GM13976 (cell line): Measurements from ENCODE around the gene PPP1R9A.

Source experiments
- DNase-seq: peaks from one replicate; pipeline ENCODE4 v3.0.0; 2012; ENCODE audit warnings: low spot score
- in situ Hi-C: fragments of 300-500 bp; cut with MboI; formaldehyde crosslinking; loops from one replicate; pipeline ENCODE4 v1.12.0; 2022; ENCODE audit warnings: low sequenced_read_pairs, mixed read lengths, inconsistent platforms; ENCODE audit not compliant: unreplicated experiment
- TF ChIP-seq, protein P1 (sequence below): IDR thresholded peaks from 2 replicates; pipeline ENCODE4 v1.5.1; 2012; ENCODE audit warnings: borderline replicate concordance, mild to moderate bottlenecking; ENCODE audit not compliant: insufficient read depth; ENCODE audit errors: extremely low read depth, missing control alignments, control extremely low read depth

Gene PPP1R9A

GRCh38 chr7:95312561-95312960, 405.2 kb downstream of the PPP1R9A start:
- TF ChIP-seq, protein P1, sequence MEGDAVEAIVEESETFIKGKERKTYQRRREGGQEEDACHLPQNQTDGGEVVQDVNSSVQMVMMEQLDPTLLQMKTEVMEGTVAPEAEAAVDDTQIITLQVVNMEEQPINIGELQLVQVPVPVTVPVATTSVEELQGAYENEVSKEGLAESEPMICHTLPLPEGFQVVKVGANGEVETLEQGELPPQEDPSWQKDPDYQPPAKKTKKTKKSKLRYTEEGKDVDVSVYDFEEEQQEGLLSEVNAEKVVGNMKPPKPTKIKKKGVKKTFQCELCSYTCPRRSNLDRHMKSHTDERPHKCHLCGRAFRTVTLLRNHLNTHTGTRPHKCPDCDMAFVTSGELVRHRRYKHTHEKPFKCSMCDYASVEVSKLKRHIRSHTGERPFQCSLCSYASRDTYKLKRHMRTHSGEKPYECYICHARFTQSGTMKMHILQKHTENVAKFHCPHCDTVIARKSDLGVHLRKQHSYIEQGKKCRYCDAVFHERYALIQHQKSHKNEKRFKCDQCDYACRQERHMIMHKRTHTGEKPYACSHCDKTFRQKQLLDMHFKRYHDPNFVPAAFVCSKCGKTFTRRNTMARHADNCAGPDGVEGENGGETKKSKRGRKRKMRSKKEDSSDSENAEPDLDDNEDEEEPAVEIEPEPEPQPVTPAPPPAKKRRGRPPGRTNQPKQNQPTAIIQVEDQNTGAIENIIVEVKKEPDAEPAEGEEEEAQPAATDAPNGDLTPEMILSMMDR, result no peak
- DNase-seq, result no peak
- in situ Hi-C loops, result no loop called here

DNA sequence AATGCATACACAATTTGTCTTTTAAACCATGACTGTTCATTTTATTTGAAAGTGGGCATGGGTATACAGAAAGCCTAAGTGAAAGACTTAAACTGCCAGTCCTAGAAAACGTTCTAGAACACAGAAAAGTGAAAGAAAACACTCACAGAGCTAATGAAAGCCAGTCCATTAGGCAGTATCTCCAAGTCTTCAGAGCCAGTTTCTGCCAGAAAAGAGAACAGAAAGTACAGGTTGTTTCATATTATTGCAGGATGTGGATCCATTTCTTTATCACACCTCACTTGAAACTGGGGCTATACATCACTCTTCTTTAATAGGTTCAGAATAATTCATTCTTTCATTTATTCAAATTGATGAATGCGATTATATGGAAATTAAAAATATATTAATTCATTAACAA, 409.2 kb downstream of the PPP1R9A start:
- TF ChIP-seq, protein P1, result no peak
- DNase-seq, result no peak
- in situ Hi-C loops, result no loop called here

DNA sequence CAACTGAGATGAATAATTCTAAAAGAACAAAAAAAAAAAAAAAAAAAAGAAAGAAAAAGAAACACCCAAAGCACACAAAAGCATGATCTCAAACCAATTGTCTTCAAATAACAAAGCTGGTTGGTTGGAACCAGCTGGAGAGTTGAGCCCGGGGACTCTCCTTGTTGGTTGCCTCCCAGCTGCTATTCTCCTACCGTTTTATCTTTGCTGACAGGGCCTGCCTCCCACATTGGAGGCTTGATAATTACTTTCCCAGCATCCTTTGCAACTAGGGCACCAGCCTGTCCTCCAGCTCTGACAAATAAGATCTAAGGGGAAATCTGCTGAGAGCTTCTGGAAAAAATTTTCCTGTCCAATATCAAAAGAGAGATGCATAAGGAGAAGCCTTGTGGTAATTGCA, 410.2 kb downstream of the PPP1R9A start:
- no peak for DNase-seq
- in situ Hi-C loops, result no loop called here
- TF ChIP-seq, protein P1, result no peak

DNA sequence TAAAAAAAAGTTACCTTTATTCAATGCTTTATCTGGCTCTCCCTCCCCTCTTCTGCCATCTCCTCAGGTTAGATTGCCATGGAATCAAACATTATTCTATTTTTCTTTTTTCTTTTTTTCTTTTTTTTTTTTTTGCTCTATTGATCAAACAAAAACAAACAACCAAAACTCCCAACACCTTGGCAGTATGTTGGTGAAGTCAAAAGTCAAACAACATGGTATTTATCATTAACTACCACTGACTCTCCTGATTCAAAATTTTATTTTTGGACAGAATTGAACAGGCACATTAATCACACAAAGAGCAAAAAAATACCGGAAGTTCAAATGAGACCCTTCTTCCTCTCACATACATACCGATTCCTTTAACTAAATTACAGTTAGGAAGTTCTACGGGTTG, 410.6 kb downstream of the PPP1R9A start:
- TF ChIP-seq, protein P1, result no peak
- in situ Hi-C loops, result no loop called here
- DNase-seq, result no peak

DNA sequence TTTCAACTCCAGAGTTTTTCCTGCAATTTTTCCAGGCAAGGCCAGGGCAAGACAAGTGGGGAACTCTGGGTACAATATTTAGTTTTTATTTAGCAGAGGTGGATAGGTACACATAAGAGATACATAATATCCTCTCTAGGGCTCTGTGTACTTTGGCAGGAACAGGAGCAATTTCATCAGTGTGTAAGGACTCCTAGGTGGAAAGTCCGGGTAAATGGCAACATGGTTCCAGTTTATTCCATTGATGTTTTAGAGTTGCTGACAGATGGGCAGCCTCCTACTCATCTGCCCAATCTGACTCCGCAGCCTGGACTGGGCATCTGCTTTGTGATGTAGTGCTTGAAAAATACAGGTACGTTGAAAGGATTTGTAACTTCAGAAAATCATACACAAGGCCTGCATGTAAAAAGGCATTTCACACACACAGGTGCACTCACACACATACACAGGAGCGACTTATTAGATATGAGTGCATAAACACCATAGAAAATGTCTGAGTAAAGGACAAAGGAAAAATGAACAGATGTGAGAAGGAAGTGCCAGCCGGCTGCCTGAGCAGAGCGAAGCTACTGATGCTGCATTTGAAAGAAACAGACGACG, 411.2 kb downstream of the PPP1R9A start:
- TF ChIP-seq, protein P1, result no peak
- DNase-seq, result no peak
- in situ Hi-C loops, result no loop called here

- DNase-seq, result no peak
- in situ Hi-C loops, result no loop called here
- TF ChIP-seq, protein P1, result no peak
Measured at GRCh38 chr7:95319570-95319969, 412.2 kb downstream of the PPP1R9A start.
